Psoas muscle (tissue), 8 donors: Measurements from ENCODE around the gene TBC1D22A. TPM values are rescaled to one million over a fixed set of nuclear protein-coding genes. Genes with fewer than 3 reads are reported as not detected.

Experiments
- ATAC-seq, 4 donors: fragments of 200-7000 bp; cut with Tn5 transposase; one replicate each; pipeline ENCODE4 v1.9.1; 2020; ENCODE audit warnings: moderate library complexity in 3 of 4, mild to moderate bottlenecking in 2 of 4
- DNase-seq, 2 donors: peaks; one replicate each; pipeline ENCODE4 v3.0.0-alpha.2; 2020
- H3K27ac ChIP-seq: fragments of 200-600 bp; one replicate; pipeline ENCODE4 v1.8.0; 2022
- H3K27me3 ChIP-seq, 3 donors: fragments of 200-600 bp in 1 of 3; one replicate each; pipeline versions ENCODE4 v1.6.1 to v1.8.0; 2013 to 2022; ENCODE audit warnings: low read length in 2 of 3, mild to moderate bottlenecking in 2 of 3, moderate library complexity in 1 of 3; ENCODE audit not compliant: insufficient read depth in 3 of 3
- H3K36me3 ChIP-seq, 2 donors: fragments of 200-600 bp in 1 of 2; one replicate each; pipeline versions ENCODE4 v1.6.1 to v1.8.0; 2013 to 2022; ENCODE audit warnings: low read depth in 1 of 2, mild to moderate bottlenecking in 1 of 2, moderate library complexity in 1 of 2; ENCODE audit not compliant: insufficient read depth in 1 of 2
- H3K4me1 ChIP-seq: fragments of 200-600 bp; one replicate; pipeline ENCODE4 v1.8.0; 2022
- H3K4me3 ChIP-seq: fragments of 200-600 bp; one replicate; pipeline ENCODE4 v1.8.0; 2022; ENCODE audit warnings: mild to moderate bottlenecking
- H3K9me3 ChIP-seq: fragments of 200-600 bp; one replicate; pipeline ENCODE4 v1.8.0; 2022
- CTCF ChIP-seq: fragments of 200-600 bp; IDR thresholded peaks from one replicate; pipeline ENCODE4 v1.8.0; 2022; ENCODE audit warnings: antibody characterized with exemption
- WGBS, 3 donors: extraction: QIAGEN DNeasy Blood & Tissue Kit; methylation state at CpG; one replicate each; pipeline versions ENCODE4 v1.1.6 to v1.1.7; 2013; 5-methylcytosine and 5-hydroxymethylcytosine counted together
- intact Hi-C, 2 donors: fragments of 100-400 bp; cut with DNase I; formaldehyde crosslinking; loops; one replicate each; pipeline versions ENCODE4 v1.11.0 to v1.14.2; 2022
- polyA plus RNA-seq, 3 donors: library from polyadenylated mRNA; stranded (reverse); fragments of 200-250 nt; gene quantifications; one replicate each; pipeline ENCODE4 v1.2.3, GENCODE V29; 2013
- total RNA-seq, 4 donors: library from RNA; stranded (reverse); fragmentation: NEBNext Ultra II Directional in 2 of 4; extraction: Animal tissue kit (Norgen Biotek cat#: 25700) in 2 of 4; gene quantifications; one replicate each; pipeline versions ENCODE4 v1.2.1 to v1.2.4, GENCODE V29; 2021 to 2023
- donor health status: healthy with polysubstance abuse.
- donor health status: DM: no; HTN: no; CAD: no; lungs with moderate emphysema.
- donor health status: Bipolar disorder and iron deficiency.
- donor health status: healthy.
- donor health status: DM: yes; HTN: yes; CAD: no.
- donor health status: DM: no; HTN: no; CAD: no.
- donor health status: DM: no; HTN: no; CAD: no.
- donor health status: DM: yes; HTN: yes; CAD: no.

TBC1D22A gene
- total and polyA plus RNA-seq, 7 donors: 11.7 to 25.0 (median 18.9) TPM

DNA sequence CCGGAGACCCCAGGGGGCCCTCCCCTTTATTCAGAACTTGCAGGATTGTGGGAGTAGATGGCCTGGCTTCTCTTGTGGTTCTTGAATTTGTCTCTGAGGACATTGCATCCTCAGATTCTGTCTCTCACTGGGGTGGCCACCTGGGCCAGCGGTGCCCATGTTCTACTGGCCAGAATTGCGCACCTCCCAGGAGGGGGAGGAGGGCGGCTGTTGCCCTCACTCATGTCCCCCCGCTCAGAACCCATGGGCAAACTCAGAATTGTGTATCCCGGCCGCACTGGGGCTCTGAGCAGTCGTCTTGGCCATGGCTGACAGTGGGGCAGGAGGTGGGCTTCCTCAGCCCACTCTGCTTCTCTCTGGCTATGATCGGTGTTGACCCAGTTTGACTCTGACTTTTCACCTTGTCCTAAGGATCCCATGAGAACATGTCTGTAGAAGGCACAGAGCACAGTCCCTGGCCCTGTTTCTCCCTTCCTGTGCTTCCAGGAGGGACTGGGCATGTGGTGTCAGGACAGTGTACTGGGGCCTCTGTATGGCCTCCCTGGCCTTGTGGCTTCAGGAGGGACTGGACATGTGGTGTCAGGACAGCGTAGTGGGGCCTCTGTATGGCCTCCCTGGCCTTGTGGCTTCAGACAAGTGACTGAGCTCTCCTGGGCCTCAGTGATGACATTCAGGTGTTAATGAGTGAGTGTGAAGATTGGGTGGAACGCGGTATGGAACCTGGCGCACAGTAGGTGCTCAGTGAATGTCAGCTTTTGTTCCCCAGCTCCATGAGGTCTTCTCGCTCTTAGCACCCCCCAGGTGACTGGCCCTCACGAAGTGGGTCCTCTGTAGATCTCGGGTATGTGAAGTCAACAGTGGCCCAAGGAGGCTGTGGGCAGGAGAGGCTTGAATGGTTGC is 99.3 kb downstream of the TBC1D22A start:
- 96 to 98% (median 97%) methylated on average over 15 to 16 of the region's 16 CpGs for WGBS, 3 donors
- intact Hi-C loops: no loop called here
- Histone ChIP-seq H3K4me1 (no peaks in the 10 kb centered on the region), H3K9me3 (no peaks in the 10 kb centered on the region), H3K27me3 (no peaks in the 10 kb centered on the region), H3K27ac (no peak overlapping the region), H3K4me3 (no peak overlapping the region), H3K36me3 (no peaks in the 10 kb centered on the region)
- ATAC-seq (peak in 1 of 4 donors; percentile 20), DNase-seq (no peak)
- TF ChIP-seq CTCF: no peak

- no peak overlapping the region for H3K27ac ChIP-seq
- no peaks in the 10 kb centered on the region for H3K9me3 ChIP-seq
- no peaks in the 10 kb centered on the region for H3K36me3 ChIP-seq
- H3K4me3 ChIP-seq: no peak overlapping the region
- no peak for ATAC-seq
- H3K27me3 ChIP-seq: no peaks in the 10 kb centered on the region
- no peak for DNase-seq
- no peaks in the 10 kb centered on the region for H3K4me1 ChIP-seq
- WGBS, 3 donors: 95 to 98% (median 95%) methylated on average over 16 to 17 of the region's 17 CpGs
- intact Hi-C loops: no loop called here
- no peak for TF ChIP-seq CTCF
Observed at GRCh38 chr22:46862418-46863324, 100.2 kb downstream of the TBC1D22A start.

GRCh38 chr22:46863794-46864193 is 101.3 kb downstream of the TBC1D22A start:
- H3K4me3 ChIP-seq: no peak overlapping the region
- H3K36me3 ChIP-seq: no peaks in the 10 kb centered on the region
- H3K9me3 ChIP-seq: no peaks in the 10 kb centered on the region
- ATAC-seq: no peak
- no peak overlapping the region for H3K27ac ChIP-seq
- no peak for DNase-seq
- TF ChIP-seq CTCF: no peak
- 87 to 91% (median 90%) methylated on average over 6 of the region's 6 CpGs for WGBS, 3 donors
- no peaks in the 10 kb centered on the region for H3K4me1 ChIP-seq
- H3K27me3 ChIP-seq: no peaks in the 10 kb centered on the region
- intact Hi-C loops: no loop called here

GRCh38 chr22:46864314-46865051 is 102.0 kb downstream of the TBC1D22A start:
- 92 to 95% (median 92%) methylated on average over 10 of the region's 10 CpGs for whole genome bisulfite sequencing, 3 donors
- no peaks in the 10 kb centered on the region for H3K36me3 ChIP-seq
- intact Hi-C loops: no loop called here

More at GRCh38 chr22:46864314-46865051, 102.0 kb downstream of the TBC1D22A start:
- no peaks in the 10 kb centered on the region for H3K9me3 ChIP-seq
- ATAC-seq (no peak), DNase-seq (no peak)
- H3K4me3 ChIP-seq: no peak overlapping the region
- no peak for TF ChIP-seq CTCF
- no peak overlapping the region for H3K27ac ChIP-seq
- no peaks in the 10 kb centered on the region for H3K4me1 ChIP-seq
- no peaks in the 10 kb centered on the region for H3K27me3 ChIP-seq
